ENCODE results near the gene TENT5D.

GRCh38 chrX:80412042-80412441 is 8.2 kb upstream of the TENT5D start:
- no peak for TF ChIP-seq POLR2A (IDR thresholded peaks at IDR 0.05)
- TF ChIP-seq CTCF (IDR thresholded peaks at IDR 0.05) = no peak
- TF ChIP-seq POLR2AphosphoS5 (IDR thresholded peaks at IDR 0.05) = no peak

All from prostate gland (tissue), 2 donors.